HG03045 (cell line): ENCODE results near the gene ITPK1.

Experiments
- ATAC-seq: cut with Tn5 transposase; IDR thresholded peaks from one replicate; pipeline ENCODE4 v1.9.1; 2021; ENCODE audit warnings: mild to moderate bottlenecking, moderate library complexity; ENCODE audit not compliant: unreplicated experiment

ITPK1 gene

DNA sequence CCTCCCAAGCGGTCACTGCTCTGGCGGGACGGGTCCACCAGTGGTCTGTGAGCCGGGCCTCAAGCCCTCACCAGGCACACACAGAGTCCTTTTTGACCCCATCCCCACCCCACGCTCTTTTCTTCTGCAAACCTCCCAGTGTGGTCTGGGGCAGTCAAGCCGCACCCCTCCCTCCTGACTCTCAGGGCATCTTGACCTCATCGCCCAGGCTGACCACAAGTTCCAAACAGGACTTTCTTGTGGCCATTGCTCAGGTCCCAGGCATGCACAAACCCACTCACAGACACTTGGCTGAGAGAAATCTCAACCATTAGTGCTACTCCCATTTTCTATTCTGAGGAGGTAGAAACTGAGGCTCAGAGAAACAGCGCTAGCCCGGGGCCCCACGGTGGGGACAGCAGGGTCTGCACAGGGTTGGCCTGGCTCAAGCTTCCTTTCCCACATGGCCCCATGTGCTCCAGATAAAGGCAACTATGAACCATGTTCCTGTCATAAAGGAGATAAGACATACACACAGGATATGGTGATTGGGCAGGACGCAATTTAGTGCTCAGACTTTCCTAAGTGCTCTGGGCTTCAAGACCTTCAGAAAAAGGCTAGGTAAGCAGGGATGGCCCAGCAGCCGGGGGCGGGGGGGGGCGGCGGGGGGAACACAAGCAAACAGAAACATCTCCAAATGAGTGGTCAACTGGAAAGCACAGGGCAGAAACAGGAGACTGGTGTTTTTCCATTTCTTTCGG, 69.6 kb downstream of the ITPK1 start:
- no peak for ATAC-seq

DNA sequence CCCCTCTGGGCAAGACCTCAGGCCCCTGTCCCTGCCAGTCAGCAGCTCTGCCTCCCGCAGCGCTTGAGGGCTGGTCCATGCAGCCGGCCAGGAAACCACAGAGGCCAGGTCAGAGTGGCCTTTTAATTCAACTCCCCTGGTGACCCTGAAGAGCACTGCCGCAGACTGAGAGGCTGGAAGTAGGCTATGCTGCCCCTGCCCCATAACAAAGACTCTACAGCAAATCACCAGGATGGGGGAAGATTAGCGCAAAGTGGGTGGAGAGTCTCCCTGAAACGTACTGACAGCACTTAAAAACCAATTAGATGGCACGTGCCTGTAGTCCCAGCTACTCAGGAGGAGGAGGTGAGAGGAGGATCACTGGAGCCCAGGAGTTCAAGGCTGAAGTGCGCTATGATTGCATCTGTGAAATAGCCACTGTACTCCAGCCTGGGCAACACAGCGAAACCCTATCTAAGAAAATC, 70.5 kb downstream of the ITPK1 start:
- ATAC-seq = no peak

DNA sequence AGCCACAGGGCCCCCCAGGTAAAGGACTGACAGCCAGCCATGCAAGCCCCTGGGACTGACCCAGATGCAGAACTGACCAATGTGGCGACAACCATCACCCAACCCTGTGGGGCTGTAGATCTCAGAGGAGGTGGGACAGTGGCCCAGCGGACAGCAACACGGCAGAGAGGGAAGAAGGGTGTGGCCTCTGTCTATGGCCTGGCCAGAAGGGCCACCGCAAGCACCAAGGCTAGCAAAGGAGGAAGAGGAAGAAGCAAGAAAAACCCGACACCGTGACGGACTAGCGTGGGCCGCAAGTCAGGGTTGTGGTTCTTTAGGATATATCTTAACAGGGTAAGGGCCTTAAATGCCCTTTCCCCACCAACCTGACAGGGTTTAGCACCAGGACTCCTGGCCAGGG, 71.2 kb downstream of the ITPK1 start:
- ATAC-seq = peak; percentile 38

DNA sequence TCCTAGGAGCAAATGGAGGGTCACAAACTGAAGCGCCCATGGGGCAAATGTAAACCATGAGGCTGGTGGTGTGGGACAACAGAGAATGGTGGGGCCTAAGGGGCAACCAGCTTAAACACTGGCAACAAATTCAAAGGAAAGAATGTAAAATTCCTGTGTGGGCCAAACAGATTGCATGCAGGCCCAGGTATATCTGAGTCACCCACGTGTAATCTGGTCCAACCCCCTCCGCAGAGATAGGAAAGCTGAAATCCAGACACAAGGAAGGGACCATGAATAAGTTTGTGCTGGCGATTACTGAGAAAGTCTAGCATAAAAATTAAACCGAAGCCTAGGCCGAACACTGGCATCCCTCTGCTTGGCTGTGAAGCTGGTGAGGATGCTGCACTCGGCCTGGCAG, 71.6 kb downstream of the ITPK1 start:
- no peak for ATAC-seq

DNA sequence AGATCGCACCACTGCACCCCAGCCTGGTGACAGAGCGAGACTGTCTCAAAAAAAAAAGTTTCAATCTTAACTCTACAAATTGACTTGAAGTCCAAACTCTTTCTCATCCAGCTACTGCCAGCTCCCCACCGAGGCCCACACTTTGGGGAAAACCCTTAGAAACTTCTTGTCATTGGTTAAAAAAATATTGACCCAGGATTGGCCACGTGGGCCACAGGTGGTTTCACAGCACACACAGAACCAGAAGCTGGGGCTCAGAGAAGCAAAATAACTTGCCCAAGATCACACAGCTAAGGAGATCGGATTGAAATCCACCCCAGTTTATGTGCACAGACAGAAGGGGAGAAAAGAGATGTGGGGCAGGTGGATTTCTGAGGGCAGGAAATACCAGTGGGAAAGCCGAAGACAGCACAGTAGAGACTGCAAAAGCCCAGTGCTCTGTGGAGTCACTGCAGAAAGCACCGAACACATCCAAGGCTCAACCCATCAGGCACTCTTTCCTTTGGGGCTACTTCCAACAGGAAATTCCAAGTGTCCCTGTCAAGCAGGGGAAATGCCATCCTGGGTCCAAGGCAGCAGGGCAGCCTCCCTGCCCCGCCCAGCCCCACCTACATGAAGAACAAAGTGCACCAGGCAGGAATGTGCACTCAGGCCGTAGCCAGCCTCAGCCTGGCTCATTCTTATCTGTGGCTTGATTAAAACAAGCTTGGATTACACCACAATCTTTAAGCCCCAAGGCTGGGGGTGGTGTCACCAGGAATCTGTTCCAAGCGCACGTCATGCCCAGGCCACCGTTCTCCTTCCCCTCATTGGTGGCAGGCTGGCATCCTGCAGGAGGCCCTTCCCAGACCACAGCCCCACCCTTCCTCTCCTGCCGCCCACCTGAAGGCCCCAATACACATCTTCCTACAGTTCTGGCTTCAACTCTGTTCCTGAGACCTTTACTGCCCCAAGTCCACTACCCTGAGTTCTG, 72.5 kb downstream of the ITPK1 start:
- ATAC-seq = no peak

DNA sequence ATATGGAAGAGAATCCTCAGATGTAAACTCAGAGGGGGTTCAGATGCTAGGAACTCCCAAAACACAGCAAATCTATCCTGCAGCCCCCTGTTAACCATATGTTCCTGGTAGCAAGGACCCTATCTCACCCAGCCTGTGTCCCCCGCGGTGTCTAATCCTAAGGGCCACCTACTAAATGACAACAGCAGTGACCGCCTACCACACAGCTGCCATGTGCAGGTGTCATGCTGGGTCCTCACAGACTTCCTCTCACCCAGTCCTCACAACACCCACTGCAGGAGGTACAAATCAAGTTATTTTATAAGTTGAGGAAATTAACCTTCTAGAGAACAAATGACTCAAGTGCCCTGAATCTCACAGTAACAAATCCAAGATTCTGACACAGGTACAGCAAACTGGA, 73.9 kb downstream of the ITPK1 start:
- no peak for ATAC-seq

DNA sequence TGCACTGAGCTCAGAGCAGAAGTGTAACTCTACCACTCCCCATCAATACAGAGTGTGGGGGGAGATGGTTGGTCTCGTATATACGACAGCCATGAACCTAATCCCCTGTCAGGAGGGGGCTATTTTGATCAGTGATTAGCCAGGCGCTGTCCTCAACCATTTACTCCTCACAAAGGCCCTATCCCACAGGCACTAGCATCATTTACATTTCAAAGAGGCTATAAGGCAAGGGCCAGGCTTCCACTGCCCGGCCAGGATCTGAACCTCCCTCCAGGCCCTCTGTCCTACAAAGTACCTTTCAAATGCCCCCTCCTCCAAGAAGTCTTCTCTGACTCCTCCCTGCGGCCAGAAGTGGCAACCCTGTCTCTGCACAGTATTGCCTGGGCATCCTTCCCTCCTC, 74.7 kb downstream of the ITPK1 start:
- ATAC-seq = no peak

DNA sequence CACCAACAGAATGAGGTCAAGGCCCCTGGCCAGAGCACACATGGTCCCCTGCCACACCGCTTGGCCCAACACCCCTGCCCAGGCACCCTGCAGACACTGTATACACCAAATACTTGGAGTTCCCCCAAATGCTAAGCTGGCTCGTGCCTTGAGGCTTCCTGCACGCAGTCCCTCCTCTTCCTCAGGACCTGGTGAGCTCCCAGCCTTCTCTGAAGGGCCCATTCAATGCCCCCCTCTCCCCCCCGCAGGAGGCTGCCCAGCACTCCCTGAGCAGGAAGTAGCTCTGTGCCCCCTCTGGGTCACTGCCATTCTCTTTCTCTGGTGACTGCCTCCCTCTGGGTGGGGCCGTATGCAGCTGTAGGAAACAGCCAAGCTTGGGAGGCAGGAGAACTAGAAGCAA, 75.3 kb downstream of the ITPK1 start:
- ATAC-seq = no peak

DNA sequence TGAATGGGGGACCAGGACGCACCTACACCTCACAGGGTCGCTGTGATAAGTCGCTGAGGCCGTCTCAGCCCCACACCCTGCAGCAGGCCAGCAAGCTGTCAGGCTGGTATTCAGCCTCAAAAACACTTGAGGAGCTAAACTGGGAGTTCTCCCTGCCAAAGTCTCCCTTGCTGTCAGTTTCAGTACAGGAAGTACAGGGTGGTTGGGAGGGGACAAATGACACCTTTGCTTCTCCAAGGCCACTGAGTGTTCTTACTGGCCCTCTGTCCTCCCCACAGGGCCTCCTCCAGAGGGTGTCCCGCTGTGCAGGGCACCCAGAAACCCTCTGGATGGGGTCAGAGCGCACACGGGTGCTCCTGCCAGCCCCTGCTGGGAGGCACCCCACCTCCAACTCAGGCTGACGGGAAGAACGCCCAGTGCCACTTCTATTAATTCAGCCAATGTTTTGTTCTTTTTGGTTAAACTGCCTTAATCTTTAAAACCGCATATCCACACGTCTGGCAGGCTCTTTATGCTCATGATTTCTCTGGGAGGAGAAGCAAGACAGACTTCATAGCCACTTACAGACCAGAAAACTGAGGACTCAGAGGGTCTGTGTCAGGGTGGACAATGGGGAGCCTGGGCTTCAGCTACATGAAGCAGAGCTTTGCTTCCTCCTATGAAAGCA, 75.9 kb downstream of the ITPK1 start:
- ATAC-seq = no peak

DNA sequence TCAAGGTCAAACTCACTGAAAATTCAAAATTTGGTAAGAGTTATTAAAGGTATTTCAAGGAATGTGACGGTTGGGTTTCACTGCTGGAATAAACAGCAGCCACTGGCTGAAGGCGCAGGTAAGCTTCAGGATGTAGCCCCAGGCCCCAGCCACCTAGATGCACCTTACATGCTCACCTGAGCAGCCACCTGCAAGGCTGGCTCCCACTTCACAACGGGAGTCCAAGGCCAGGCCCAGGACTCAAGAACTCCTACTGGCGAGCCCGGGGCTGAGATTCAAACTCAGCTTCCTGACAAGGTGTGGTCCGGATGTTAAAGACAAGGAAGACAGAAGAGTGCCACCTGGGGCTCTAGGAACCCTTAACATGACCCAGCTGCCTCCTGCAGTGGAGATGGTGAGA, 78.4 kb downstream of the ITPK1 start:
- no peak for ATAC-seq

DNA sequence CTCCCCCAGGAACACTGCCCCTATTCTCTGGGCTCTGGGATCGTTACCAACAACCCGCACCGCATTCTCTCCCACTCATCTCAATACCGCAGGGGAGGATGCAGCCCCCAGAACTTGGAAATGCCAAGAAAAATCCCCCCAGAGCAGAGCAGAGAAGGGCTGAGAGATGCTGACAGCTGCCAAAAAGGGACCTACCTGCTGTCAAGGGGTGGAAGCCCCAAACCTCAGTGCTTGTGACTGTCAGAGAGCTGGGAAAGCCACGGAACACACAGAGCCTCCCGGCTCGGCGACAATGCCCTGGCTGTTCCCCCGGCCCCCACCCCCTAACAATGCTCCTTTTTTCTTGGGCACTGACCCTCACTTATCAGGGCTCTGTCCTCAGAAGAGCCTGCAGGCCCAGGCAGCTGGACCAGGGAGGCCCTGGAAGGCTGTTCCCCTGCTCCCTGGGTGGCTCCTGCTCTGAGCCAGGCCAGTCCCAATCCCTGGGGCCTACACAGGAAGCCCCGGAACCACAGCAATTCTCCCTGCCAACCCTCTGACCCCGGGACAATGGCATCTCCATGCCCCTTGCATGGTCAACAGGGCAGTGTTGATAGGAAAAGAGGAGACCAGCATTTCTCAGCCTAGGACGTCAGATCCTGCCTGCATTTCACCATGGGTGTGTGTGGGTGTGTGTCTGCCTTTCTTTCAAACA, 78.9 kb downstream of the ITPK1 start:
- ATAC-seq = no peak

DNA sequence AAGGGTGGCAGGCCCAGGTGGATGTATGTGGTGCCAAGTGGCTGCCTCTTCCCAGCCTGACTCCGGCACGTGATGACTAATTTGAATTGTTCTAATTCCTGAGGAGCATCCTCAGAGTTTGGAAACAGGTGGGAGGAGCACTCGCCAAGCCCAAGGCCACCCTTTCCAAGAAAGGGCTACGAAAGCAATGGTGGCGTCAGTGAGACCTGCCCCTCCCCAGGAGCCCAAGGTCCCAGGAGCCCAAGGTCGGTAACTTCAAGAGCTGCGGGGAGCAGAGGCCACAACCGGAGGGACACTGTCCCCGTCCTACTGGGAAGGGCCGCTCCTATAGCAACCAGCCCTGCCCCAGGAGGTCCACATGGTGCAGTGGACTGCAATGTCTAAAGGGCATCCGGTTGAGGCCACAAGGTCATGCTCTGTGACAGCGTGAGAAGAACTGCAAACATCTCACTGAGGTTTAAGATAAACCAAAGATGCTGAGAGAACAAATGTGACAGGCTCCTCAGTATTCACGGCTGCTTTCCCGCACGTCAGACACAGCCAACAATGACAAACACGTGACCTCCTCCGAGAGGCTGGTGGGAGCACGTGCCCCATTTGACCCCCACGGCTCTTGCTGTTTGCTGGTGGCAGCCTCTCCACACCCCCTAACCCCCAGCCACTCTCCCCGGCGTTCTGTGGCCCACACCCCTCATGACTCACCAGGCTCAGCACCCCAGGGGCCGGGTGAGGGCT, 79.6 kb downstream of the ITPK1 start:
- no peak for ATAC-seq

DNA sequence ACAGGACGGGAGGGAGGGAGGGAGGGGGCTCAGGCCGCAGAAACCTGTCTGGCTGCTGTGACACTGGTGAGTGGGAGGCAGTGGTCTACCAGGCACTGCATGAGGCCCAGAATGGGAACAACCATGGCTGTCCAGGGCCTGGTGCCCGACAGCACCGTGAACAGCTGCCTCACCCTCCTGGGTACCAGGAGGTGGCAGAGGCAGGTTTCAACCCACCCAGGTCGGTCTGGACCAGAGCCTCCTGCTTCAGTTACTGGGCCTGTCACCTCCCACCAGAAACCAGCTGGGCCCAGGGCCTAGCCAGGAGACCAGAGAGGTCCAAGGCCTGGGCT, 80.2 kb downstream of the ITPK1 start:
- ATAC-seq = no peak

DNA sequence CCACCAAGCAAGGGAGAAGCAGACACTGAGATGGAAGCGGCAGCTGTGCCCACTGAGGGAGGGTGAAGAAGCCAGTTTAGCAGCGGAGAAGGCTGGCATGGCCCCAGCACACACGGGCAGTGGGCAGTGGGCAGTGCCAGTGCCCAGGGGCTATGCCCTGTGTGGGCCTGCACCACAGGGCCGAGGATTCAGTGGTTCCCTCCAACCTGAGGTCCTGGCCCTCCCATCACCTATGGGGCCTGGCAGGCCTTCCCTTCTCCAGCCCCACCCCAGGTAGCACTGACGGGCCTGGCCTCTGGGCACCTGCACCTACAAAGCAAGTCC, 81.1 kb downstream of the ITPK1 start:
- ATAC-seq = no peak

DNA sequence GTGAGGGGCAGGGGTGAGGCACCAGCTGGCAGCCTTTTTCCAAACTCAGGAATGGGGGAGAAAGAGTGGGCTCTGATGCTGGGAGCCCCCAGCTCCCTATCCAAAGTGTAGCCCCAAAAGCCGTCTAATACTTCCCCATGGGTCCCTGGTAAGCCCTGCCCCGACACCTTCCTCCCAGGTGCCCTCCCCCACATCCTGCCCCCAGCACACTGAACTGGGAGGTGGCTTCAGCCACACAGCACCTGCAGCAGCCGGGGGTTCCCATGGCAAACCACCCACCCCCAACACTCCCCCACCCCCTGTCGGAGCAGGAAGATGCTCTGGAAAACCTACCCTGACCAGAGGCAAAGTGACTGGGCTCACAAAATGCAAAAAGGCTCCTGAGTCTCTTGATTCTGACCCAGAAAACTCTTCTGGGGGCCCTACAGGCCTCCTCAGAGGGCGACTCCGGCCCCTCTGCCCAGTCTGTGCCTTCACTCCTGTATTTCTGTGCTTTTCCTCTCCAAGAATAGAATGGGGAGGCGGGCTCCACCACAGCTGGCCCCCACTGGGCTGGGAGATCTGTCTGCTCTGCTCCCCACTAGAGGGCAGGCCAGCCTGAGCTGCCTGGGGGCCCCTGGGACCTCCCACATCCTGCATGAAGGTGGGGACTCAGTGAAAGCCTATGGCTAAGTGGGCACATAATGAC, 81.6 kb downstream of the ITPK1 start:
- peak; percentile 54 for ATAC-seq

DNA sequence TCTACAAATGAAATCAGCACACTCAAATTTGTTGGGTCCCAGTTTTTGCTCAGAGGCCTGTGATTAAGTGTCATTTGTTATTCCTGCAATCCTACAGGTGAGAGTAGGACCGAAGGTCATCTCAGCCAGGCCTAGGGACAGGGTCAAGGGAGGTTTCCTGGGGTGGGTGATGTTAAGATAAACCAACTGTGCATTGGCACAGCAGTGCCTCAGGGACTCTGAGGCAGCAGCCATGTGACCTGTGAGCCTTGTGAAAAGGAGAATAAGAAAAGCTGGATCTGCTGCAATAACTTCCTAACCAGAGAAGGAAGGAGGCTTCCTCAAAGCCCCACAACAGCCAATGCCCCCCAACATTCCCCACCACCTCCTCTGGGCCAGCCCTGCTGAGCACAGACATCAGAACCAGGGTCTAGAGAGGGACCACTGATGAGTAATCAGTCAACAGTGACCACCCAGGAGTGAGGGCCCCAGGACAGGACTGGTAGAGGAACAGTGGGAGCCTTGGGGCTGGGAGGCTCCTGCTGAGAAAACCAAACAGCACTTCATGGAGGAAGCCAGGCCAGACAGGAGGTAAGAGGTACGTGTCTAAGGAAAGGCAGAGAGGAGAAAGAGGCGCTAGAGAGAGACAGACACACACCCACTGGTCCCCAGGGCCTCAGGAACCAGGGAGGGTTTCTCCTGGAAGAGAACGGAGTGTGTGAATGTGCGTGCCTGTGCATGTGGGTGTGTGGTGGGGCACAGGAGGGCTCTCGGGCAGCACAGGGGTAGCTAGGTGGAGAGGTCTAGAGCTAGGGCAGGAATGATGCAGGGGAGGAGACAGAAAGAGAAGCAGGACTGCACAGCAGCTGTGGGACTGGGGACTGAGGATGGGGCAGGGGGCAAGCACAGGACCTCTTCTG, 82.4 kb downstream of the ITPK1 start:
- no peak for ATAC-seq

DNA sequence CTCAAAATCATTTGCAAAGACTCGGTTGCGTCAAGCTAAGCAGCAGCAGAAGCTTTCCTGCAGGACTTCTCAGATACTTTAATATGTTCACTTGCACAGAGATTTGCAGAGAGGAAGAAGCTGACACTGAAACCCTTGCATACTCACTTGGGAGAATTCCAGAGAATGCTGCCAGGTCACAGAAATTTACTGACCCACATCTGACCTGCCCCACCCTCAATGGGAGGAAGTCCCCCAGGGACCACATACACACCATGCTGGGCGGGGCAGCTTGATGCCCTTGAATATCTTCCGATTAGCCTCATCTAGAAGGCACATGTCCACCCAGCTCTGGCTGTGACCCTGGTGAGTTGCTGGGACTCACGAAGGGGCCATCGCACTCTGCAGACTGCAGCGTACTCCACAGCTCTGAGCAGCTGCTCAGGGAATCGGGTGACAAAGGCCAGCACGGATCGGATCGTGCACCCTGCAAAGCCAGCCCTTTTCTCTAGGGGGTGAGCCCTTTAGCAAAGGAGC, 83.2 kb downstream of the ITPK1 start:
- no peak for ATAC-seq

DNA sequence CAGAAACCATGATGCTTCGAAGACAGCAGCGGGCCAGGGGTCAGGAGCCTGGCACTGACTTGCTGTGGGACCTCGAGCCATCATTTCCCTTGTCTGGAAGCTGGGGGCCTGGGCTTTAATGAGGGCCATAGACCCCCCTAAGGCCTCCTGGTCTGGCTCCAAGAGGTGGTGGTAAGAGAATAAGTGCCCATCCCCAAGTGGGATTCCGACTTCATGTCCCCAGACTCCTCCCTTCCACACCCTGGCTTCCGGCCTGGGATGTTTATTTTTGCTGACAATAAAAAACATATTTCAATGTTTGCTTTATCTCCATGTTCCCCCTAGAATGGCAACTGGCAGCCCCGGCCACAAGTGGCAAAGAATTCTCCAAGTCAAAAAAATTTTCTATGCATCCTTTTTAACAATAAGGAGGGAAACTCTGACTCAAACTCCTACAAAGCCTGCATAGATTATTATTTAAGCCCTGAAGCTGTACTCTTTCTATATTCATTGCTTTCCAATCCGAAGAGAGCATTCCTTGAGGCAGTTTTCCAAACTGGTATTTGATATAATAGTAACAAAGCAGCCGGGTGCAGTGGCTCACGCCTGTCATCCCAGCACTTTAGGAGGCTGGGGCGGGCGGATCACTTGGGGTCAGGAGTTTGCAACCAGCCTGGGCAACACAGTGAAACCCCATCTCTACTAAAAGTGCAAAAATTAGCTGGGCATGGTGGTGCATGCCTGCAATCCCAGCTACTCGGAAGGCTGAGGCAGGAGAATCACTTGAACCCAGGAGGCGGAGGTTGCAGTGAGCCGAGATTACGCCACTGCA, 84.0 kb downstream of the ITPK1 start:
- no peak for ATAC-seq
